Epithelial cell of esophagus (primary cell): ENCODE data around the gene CEP63.
"Not testable (repeated sequence)": the region's sequence is repeated elsewhere in the genome, so short reads cannot be mapped to it uniquely, and the experiment has no call there.

Source experiments
- DNase-seq: peaks from one replicate; pipeline ENCODE4 v3.0.0; 2010; ENCODE audit warnings: low read depth
- H3K4me3 ChIP-seq: 2 replicates; pipeline ENCODE4 v1.5.1; 2011; ENCODE audit warnings: mild to moderate bottlenecking, low read length, control low read depth
- CTCF ChIP-seq: IDR thresholded peaks from 2 replicates; pipeline ENCODE4 v1.5.1; 2011; ENCODE audit warnings: low read depth, mild to moderate bottlenecking, low read length, control low read depth, inconsistent platforms; ENCODE audit not compliant: insufficient read depth; ENCODE audit errors: missing control alignments

Gene CEP63

GRCh38 chr3:134535186-134535970 lies 49.5 kb downstream of the CEP63 start:
- no peak for DNase-seq
- no peak overlapping the region for H3K4me3 ChIP-seq
- no peak for TF ChIP-seq CTCF

GRCh38 chr3:134536781-134537180 lies 50.9 kb downstream of the CEP63 start:
- no peak for DNase-seq
- no peak overlapping the region for H3K4me3 ChIP-seq
- no peak for TF ChIP-seq CTCF

- H3K4me3 ChIP-seq = no peak overlapping the region
- TF ChIP-seq CTCF = no peak
- DNase-seq = no peak
Observed at GRCh38 chr3:134542287-134542958, 56.6 kb downstream of the CEP63 start.

- DNase-seq = no peak
- TF ChIP-seq CTCF = no peak
- no peak overlapping the region for H3K4me3 ChIP-seq
Observed at GRCh38 chr3:134543113-134543512, 57.3 kb downstream of the CEP63 start.

- no peak for DNase-seq
- no peak for TF ChIP-seq CTCF
- H3K4me3 ChIP-seq = no peak overlapping the region
Observed at GRCh38 chr3:134544316-134544715, 58.5 kb downstream of the CEP63 start.

GRCh38 chr3:134544783-134545182 lies 58.9 kb downstream of the CEP63 start:
- DNase-seq, H3K4me3 ChIP-seq: not testable (repeated sequence)

- no peak for DNase-seq
- H3K4me3 ChIP-seq = no peak overlapping the region
- no peak for TF ChIP-seq CTCF
Observed at GRCh38 chr3:134545818-134546217, 60.0 kb downstream of the CEP63 start.
